A549 (cell line): ENCODE results near the gene ELP5. TPM values are rescaled to one million over a fixed set of nuclear protein-coding genes. Genes with fewer than 3 reads are reported as not detected.

Experiments used
- ATAC-seq, 2 experiments: fragments of 200-7000 bp in 1 of 2; fragments of >200 bp in 1 of 2; cut with Nextera tagmentation in 1 of 2; cut with Tn5 transposase in 1 of 2; 3 replicates each; pipeline versions ENCODE4 v1.8.0 to v1.9.1; 2018 to 2020; ENCODE audit warnings: mild to moderate bottlenecking in 1 of 2, moderate library complexity in 1 of 2
- CTCF ChIA-PET: fragments of 300-600 bp; sonication (Branson Sonifier 250); formaldehyde crosslinking; extraction: SDS; loops from one replicate; lab custom pipeline; 2021; ENCODE audit warnings: antibody characterized with exemption, inconsistent platforms; lab: Yijun Ruan, JAX
- POLR2A ChIA-PET: fragments of 350-600 bp; formaldehyde crosslinking; extraction: SDS; loops from one replicate; lab custom pipeline; 2021; ENCODE audit warnings: antibody characterized with exemption, inconsistent platforms; lab: Yijun Ruan, JAX
- DNase-seq, 2 experiments: peaks; one replicate each; pipeline versions ENCODE4 v3.0.0 to v3.0.0-alpha.2; 2011 to 2016; ENCODE audit warnings: low read depth in 1 of 2, low spot score in 1 of 2
- FAIRE-seq: peaks from 2 replicates; lab custom pipeline; 2011; peaks lifted over from hg19 to GRCh38; lab: Jason Lieb, UNC
- H3K27ac ChIP-seq, 2 experiments: fragments of >200 bp; sonication (Bioruptor Twin); formaldehyde crosslinking; 3 replicates each; pipeline ENCODE4 v1.5.1; 2016 to 2017
- H3K4me1 ChIP-seq: fragments of >200 bp; sonication (Bioruptor Twin); formaldehyde crosslinking; 3 replicates; pipeline ENCODE4 v1.6.1; 2016
- H3K4me2 ChIP-seq: fragments of >200 bp; sonication (Bioruptor Twin); formaldehyde crosslinking; 3 replicates; pipeline ENCODE4 v1.6.1; 2016
- H3K4me3 ChIP-seq: fragments of >200 bp; sonication (Bioruptor Twin); formaldehyde crosslinking; 3 replicates; pipeline ENCODE4 v1.5.1; 2016
- H3K9me3 ChIP-seq: fragments of >200 bp; sonication (Bioruptor Twin); formaldehyde crosslinking; 3 replicates; pipeline ENCODE4 v1.6.1; 2016
- BHLHE40 ChIP-seq: IDR thresholded peaks from 2 replicates; pipeline ENCODE4 v1.6.1; 2012; ENCODE audit warnings: low read depth, low read length, inconsistent platforms
- CBX2 ChIP-seq: fragments of 200-600 bp; sonication (generic); IDR thresholded peaks from 2 replicates; pipeline ENCODE4 v1.6.1; 2016; ENCODE audit warnings: low read depth, mild to moderate bottlenecking, borderline replicate concordance
- CBX8 ChIP-seq: fragments of 200-600 bp; sonication (generic); IDR thresholded peaks from 2 replicates; pipeline ENCODE4 v1.6.1; 2016
- CEBPB ChIP-seq, 2 experiments: fragments of >200 bp in 1 of 2; sonication (Bioruptor Twin) in 1 of 2; formaldehyde crosslinking in 1 of 2; IDR thresholded peaks; 2 replicates each; pipeline ENCODE4 v1.6.1; 2012 to 2016
- CHD2 ChIP-seq: fragments of 150-350 bp; IDR thresholded peaks from 2 replicates; pipeline ENCODE4 v1.6.1; 2014; ENCODE audit warnings: low read length; ENCODE audit not compliant: partially characterized antibody
- CHD4 ChIP-seq: fragments of 200-600 bp; sonication (generic); IDR thresholded peaks from 2 replicates; pipeline ENCODE4 v1.6.1; 2016; ENCODE audit warnings: antibody characterized with exemption, mild to moderate bottlenecking, borderline replicate concordance
- ESRRA ChIP-seq: fragments of 150-350 bp; IDR thresholded peaks from 2 replicates; pipeline ENCODE4 v1.6.1; 2014; ENCODE audit warnings: mild to moderate bottlenecking, low read length, borderline replicate concordance
- FOSL2 ChIP-seq, 2 experiments: fragments of 450-650 bp in 1 of 2; fragments of >200 bp in 1 of 2; sonication (Bioruptor Twin) in 1 of 2; formaldehyde crosslinking; IDR thresholded peaks; 2 replicates each; pipeline versions ENCODE4 v1.5.0 to v1.6.1; 2016 to 2020; ENCODE audit warnings: mild to moderate bottlenecking in 1 of 2, moderate library complexity in 1 of 2
- GATA3 ChIP-seq: IDR thresholded peaks from 2 replicates; pipeline ENCODE4 v1.6.1; 2012; ENCODE audit warnings: borderline replicate concordance
- HDAC2 ChIP-seq: fragments of 200-600 bp; sonication (generic); IDR thresholded peaks from 2 replicates; pipeline ENCODE4 v1.6.1; 2016
- HOXB5 ChIP-seq: fragments of 250-450 bp; sonication (Bioruptor Pico); IDR thresholded peaks from 2 replicates; pipeline ENCODE4 v1.5.0; 2020; ENCODE audit warnings: mild to moderate bottlenecking, moderate library complexity
- JUN ChIP-seq, 2 experiments: fragments of >200 bp; sonication (Bioruptor Twin); formaldehyde crosslinking; IDR thresholded peaks; 2 replicates in 1 of 2; 3 replicates in 1 of 2; pipeline ENCODE4 v1.6.1; 2016 to 2017
- KDM5A ChIP-seq: fragments of 200-600 bp; sonication (generic); IDR thresholded peaks from 2 replicates; pipeline ENCODE4 v1.6.1; 2016; ENCODE audit warnings: antibody characterized with exemption, mild to moderate bottlenecking
- MYC ChIP-seq: IDR thresholded peaks from 2 replicates; pipeline ENCODE4 v1.6.1; 2012; ENCODE audit warnings: mild to moderate bottlenecking, inconsistent platforms, low read length, improper control_type of control experiment, borderline replicate concordance
- NFE2L2 ChIP-seq: fragments of 150-350 bp; conservative IDR thresholded peaks from 2 replicates; pipeline ENCODE4 v1.6.1; 2014; ENCODE audit warnings: low read length
- NPAS2 ChIP-seq: fragments of 250-450 bp; sonication (Bioruptor Pico); IDR thresholded peaks from 2 replicates; pipeline ENCODE4 v1.8.0; 2022; ENCODE audit warnings: mild to moderate bottlenecking, moderate library complexity, borderline replicate concordance
- PHF8 ChIP-seq: fragments of 200-600 bp; sonication (generic); IDR thresholded peaks from 2 replicates; pipeline ENCODE4 v1.6.1; 2016; ENCODE audit warnings: low read depth, mild to moderate bottlenecking, antibody characterized with exemption, moderate library complexity, borderline replicate concordance
- POLR2A ChIP-seq: IDR thresholded peaks from 2 replicates; pipeline ENCODE4 v1.6.1; 2012; ENCODE audit warnings: mild to moderate bottlenecking, low read length
- POLR2AphosphoS2 ChIP-seq: conservative IDR thresholded peaks from 2 replicates; pipeline ENCODE4 v1.6.1; 2012; ENCODE audit warnings: low read length, improper control_type of control experiment, inconsistent platforms
- RCOR1 ChIP-seq: fragments of 150-350 bp; IDR thresholded peaks from 2 replicates; pipeline ENCODE4 v1.6.1; 2014; ENCODE audit warnings: antibody characterized with exemption, low read length, low read depth
- RFX5 ChIP-seq: fragments of 450-650 bp; IDR thresholded peaks from 2 replicates; pipeline ENCODE4 v1.7.1; 2014; ENCODE audit warnings: antibody characterized with exemption, mild to moderate bottlenecking, moderate library complexity
- RNF2 ChIP-seq: fragments of 200-600 bp; sonication (generic); IDR thresholded peaks from 2 replicates; pipeline ENCODE4 v1.6.1; 2016; ENCODE audit warnings: low read depth, mild to moderate bottlenecking, antibody characterized with exemption, moderate library complexity, borderline replicate concordance
- SMC3 ChIP-seq: fragments of >200 bp; sonication (Bioruptor Twin); formaldehyde crosslinking; IDR thresholded peaks from 3 replicates; pipeline ENCODE4 v1.6.1; 2018; ENCODE audit warnings: inconsistent platforms
- TFCP2L1 ChIP-seq: fragments of 250-450 bp; sonication (Bioruptor Pico); IDR thresholded peaks from 2 replicates; pipeline ENCODE4 v1.5.0; 2021; ENCODE audit warnings: mild to moderate bottlenecking
- TP53 ChIP-seq: fragments of 250-450 bp; sonication (Bioruptor Pico); IDR thresholded peaks from 2 replicates; pipeline ENCODE4 v1.5.0; 2021; ENCODE audit warnings: mild to moderate bottlenecking, moderate library complexity
- ZNF302 ChIP-seq: fragments of 250-450 bp; sonication (Bioruptor Pico); IDR thresholded peaks from 2 replicates; pipeline ENCODE4 v1.9.0; 2021; ENCODE audit warnings: inconsistent platforms, mild to moderate bottlenecking, moderate library complexity
- WGBS: methylation state at CpG from one replicate; pipeline ENCODE4 v1.1.6; 2017; ENCODE audit errors: missing lambda C conversion rate; 5-methylcytosine and 5-hydroxymethylcytosine counted together
- polyA minus RNA-seq: library from RNA; depleted of rRNA, polyadenylated mRNA; stranded (reverse); fragments of >200 nt; gene quantifications from 2 replicates; pipeline ENCODE4 v1.2.3, GENCODE V29; 2011; rRNA and poly(A)+ RNA removed
- polyA plus RNA-seq, 4 experiments: library from polyadenylated mRNA; depleted of rRNA in 3 of 4; stranded (reverse); fragments of >200 nt; fragmentation: RNase III in 1 of 4; extraction: RNeasy Plus Mini Kit Qiagen cat#74134 plus additional on column Dnase treatment in 1 of 4; gene quantifications; 2 replicates in 3 of 4; 3 replicates in 1 of 4; pipeline ENCODE4 v1.2.3, GENCODE V29; 2011 to 2017
- TF ChIP-seq, protein P1 (sequence below): fragments of 150-350 bp; IDR thresholded peaks from 2 replicates; pipeline ENCODE4 v1.6.1; 2014; ENCODE audit warnings: low read depth, mild to moderate bottlenecking, low read length
- TF ChIP-seq, protein P2 (sequence below): fragments of >200 bp; sonication (Bioruptor Twin); formaldehyde crosslinking; IDR thresholded peaks from 3 replicates; pipeline ENCODE4 v1.5.1; 2016
- TF ChIP-seq, protein P3 (sequence below): IDR thresholded peaks from 2 replicates; pipeline ENCODE4 v1.6.1; 2012; ENCODE audit warnings: low read depth, borderline replicate concordance
- TF ChIP-seq, protein P4 (sequence below): fragments of >200 bp; sonication (Bioruptor Twin); formaldehyde crosslinking; IDR thresholded peaks from 3 replicates; pipeline ENCODE4 v1.6.1; 2016
- TF ChIP-seq, protein P5 (sequence below): fragments of 250-450 bp; sonication (Bioruptor Pico); IDR thresholded peaks from 2 replicates; pipeline ENCODE4 v1.5.0; 2020; ENCODE audit warnings: low read depth, mild to moderate bottlenecking, moderate library complexity
- TF ChIP-seq, protein P6 (sequence below): IDR thresholded peaks from 2 replicates; pipeline ENCODE4 v1.6.1; 2012

The ELP5 gene, protein sequence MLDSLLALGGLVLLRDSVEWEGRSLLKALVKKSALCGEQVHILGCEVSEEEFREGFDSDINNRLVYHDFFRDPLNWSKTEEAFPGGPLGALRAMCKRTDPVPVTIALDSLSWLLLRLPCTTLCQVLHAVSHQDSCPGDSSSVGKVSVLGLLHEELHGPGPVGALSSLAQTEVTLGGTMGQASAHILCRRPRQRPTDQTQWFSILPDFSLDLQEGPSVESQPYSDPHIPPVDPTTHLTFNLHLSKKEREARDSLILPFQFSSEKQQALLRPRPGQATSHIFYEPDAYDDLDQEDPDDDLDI
- polyA plus RNA-seq (2011; rRNA removed) (114 and 133 TPM in 2 replicates), polyA plus RNA-seq (2017; fragmentation: RNase III; extraction: RNeasy Plus Mini Kit Qiagen cat#74134 plus additional on column Dnase treatment) (89.2 to 97.3 TPM (median 92.1 TPM) in 3 replicates), polyA minus RNA-seq (71.7 and 72.2 TPM in 2 replicates)
- polyA plus RNA-seq (2012; cell fraction: cytosol; rRNA removed), result 135 and 152 TPM in 2 replicates
- 74.9 and 115 TPM in 2 replicates for polyA plus RNA-seq (2012; cell fraction: nucleus; rRNA removed)

DNA sequence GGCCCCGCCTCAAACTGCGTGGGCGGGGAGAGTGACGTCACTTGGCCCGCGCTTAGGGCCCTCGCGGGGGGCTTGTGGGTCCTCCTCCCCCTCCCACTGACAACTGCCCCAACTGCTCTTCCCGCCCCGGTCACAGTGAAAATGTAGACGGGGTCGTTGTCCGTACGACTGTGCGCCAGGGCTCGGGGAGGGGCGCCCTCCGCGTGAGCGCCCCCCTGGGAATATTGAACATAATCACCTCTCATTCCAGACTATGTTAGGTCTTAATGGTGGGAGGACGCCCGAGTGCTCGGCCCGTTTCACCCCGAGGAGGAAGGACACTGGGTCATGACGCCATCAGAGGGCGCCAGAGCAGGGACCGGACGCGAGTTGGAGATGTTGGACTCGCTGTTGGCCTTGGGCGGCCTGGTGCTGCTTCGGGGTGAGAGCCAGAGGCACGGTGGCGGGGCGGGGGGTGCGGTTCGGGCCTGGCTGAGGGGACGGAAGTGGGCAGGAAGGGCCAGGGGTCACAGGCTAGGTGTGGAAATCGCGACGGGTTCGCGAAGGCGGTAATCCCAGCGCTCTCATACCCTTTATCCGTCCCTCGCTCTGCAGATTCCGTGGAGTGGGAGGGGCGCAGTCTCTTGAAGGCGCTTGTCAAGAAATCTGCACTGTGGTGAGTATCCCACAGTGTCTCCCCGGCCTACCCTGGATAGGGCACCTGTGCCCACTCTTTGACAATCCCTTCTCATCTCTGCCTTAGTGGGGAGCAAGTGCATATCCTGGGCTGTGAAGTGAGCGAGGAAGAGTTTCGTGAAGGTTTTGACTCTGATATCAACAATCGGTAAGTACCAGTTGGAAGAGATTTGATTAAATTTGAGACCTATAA is at the start of gene ELP5:
Gene ELP5, plus strand, starts transcription at position 40 of the 868 bp plus-strand sequence. Its CDS starts 336 bp downstream, at position 376.
- H3K27ac ChIP-seq, result peak within 1 kb of the TSS; percentile 96 to 99
- ATAC-seq (peak; percentile 85 to 86), FAIRE-seq (peak; percentile 88), DNase-seq (peak; percentile 97 to 98)
- ChIA-PET CTCF (interaction anchor here (1.6 kb wide), 1 partner anchor 11 kb away, joined by 7 read pairs; the partner anchor contains the start of gene GABARAP), POLR2A (interaction anchor here (1.0 to 2.0 kb wide), 3 partner anchors 10 to 14 kb away, joined by 3 to 15 read pairs (median 6); partner anchors contain the start of genes GABARAP and PHF23)
- no peaks in the 10 kb centered on the region for H3K9me3 ChIP-seq
- 3% methylated on average over 48 of the region's 55 CpGs for WGBS
- peak within 1 kb of the TSS; percentile 96 for H3K4me2 ChIP-seq
- H3K4me3 ChIP-seq, result peak within 1 kb of the TSS; percentile 99
- peaks cover 28% of the 10 kb centered on the region for H3K4me1 ChIP-seq
- no peak for TF ChIP-seq CHD2
- TF ChIP-seq TFCP2L1 (CRISPR knock-in tag), result 0 out of 2 replicates have a peak, but pooled peaks have one; percentile 7
- TF ChIP-seq ESRRA, result no peak
- TF ChIP-seq, protein P1, sequence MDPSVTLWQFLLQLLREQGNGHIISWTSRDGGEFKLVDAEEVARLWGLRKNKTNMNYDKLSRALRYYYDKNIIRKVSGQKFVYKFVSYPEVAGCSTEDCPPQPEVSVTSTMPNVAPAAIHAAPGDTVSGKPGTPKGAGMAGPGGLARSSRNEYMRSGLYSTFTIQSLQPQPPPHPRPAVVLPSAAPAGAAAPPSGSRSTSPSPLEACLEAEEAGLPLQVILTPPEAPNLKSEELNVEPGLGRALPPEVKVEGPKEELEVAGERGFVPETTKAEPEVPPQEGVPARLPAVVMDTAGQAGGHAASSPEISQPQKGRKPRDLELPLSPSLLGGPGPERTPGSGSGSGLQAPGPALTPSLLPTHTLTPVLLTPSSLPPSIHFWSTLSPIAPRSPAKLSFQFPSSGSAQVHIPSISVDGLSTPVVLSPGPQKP, result no peak
- peak in 1 of 2 experiments; percentile 90; a peak in 3 of 5 replicates for TF ChIP-seq JUN (IDR thresholded peaks at IDR 0.05)
- TF ChIP-seq SMC3, result peak; percentile 61
- no peak for TF ChIP-seq RCOR1
- no peak for TF ChIP-seq CBX2
- TF ChIP-seq, protein P2, sequence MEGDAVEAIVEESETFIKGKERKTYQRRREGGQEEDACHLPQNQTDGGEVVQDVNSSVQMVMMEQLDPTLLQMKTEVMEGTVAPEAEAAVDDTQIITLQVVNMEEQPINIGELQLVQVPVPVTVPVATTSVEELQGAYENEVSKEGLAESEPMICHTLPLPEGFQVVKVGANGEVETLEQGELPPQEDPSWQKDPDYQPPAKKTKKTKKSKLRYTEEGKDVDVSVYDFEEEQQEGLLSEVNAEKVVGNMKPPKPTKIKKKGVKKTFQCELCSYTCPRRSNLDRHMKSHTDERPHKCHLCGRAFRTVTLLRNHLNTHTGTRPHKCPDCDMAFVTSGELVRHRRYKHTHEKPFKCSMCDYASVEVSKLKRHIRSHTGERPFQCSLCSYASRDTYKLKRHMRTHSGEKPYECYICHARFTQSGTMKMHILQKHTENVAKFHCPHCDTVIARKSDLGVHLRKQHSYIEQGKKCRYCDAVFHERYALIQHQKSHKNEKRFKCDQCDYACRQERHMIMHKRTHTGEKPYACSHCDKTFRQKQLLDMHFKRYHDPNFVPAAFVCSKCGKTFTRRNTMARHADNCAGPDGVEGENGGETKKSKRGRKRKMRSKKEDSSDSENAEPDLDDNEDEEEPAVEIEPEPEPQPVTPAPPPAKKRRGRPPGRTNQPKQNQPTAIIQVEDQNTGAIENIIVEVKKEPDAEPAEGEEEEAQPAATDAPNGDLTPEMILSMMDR, result peak; percentile 54
- TF ChIP-seq, protein P3, sequence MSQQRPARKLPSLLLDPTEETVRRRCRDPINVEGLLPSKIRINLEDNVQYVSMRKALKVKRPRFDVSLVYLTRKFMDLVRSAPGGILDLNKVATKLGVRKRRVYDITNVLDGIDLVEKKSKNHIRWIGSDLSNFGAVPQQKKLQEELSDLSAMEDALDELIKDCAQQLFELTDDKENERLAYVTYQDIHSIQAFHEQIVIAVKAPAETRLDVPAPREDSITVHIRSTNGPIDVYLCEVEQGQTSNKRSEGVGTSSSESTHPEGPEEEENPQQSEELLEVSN, result 0 out of 2 replicates have a peak, but pooled peaks have one; percentile 9
- no peak for TF ChIP-seq CBX8
- no peak for TF ChIP-seq BHLHE40
- TF ChIP-seq PHF8, result peak; percentile 95
- TF ChIP-seq, protein P4, sequence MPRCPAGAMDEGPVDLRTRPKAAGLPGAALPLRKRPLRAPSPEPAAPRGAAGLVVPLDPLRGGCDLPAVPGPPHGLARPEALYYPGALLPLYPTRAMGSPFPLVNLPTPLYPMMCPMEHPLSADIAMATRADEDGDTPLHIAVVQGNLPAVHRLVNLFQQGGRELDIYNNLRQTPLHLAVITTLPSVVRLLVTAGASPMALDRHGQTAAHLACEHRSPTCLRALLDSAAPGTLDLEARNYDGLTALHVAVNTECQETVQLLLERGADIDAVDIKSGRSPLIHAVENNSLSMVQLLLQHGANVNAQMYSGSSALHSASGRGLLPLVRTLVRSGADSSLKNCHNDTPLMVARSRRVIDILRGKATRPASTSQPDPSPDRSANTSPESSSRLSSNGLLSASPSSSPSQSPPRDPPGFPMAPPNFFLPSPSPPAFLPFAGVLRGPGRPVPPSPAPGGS, result peak; percentile 41; the same call in 1 of the 3 replicates
- TF ChIP-seq, protein P5, sequence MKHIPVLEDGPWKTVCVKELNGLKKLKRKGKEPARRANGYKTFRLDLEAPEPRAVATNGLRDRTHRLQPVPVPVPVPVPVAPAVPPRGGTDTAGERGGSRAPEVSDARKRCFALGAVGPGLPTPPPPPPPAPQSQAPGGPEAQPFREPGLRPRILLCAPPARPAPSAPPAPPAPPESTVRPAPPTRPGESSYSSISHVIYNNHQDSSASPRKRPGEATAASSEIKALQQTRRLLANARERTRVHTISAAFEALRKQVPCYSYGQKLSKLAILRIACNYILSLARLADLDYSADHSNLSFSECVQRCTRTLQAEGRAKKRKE, result no peak
- TF ChIP-seq CEBPB (IDR thresholded peaks at IDR 0.05), result peak in 1 of 2 experiments; percentile 26; a peak in 1 of 4 replicates
- peak; percentile 90 for TF ChIP-seq POLR2A
- TF ChIP-seq RFX5, result peak; percentile 78
- 0 out of 2 replicates have a peak, but pooled peaks have one; percentile 32 for TF ChIP-seq TP53 (CRISPR knock-in tag)
- TF ChIP-seq NFE2L2, result no peak
- TF ChIP-seq FOSL2 (IDR thresholded peaks at IDR 0.05), result no peak
- no peak; the same call in 1 of the 2 replicates for TF ChIP-seq FOSL2 (CRISPR knock-in tag; IDR thresholded peaks at IDR 0.05)
- peak; percentile 35; the same call in 1 of the 2 replicates for TF ChIP-seq GATA3
- no peak for TF ChIP-seq RNF2
- TF ChIP-seq ZNF302 (CRISPR knock-in tag), result no peak
- TF ChIP-seq HDAC2, result no peak
- TF ChIP-seq HOXB5 (CRISPR knock-in tag), result peak; percentile 39; the same call in 1 of the 2 replicates
- TF ChIP-seq, protein P6, sequence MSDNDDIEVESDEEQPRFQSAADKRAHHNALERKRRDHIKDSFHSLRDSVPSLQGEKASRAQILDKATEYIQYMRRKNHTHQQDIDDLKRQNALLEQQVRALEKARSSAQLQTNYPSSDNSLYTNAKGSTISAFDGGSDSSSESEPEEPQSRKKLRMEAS, result peak; percentile 82
- no peak for TF ChIP-seq NPAS2 (CRISPR knock-in tag)
- TF ChIP-seq MYC, result peak; percentile 71; the same call in 1 of the 2 replicates
- peak; percentile 73 for TF ChIP-seq KDM5A
- TF ChIP-seq POLR2AphosphoS2, result no peak
- TF ChIP-seq CHD4, result no peak
